ENCODE data around the gene GTPBP3.
"Not testable (repeated sequence)": the region's sequence is repeated elsewhere in the genome, so short reads cannot be mapped to it uniquely, and the experiment has no call there.

The GTPBP3 gene, protein sequence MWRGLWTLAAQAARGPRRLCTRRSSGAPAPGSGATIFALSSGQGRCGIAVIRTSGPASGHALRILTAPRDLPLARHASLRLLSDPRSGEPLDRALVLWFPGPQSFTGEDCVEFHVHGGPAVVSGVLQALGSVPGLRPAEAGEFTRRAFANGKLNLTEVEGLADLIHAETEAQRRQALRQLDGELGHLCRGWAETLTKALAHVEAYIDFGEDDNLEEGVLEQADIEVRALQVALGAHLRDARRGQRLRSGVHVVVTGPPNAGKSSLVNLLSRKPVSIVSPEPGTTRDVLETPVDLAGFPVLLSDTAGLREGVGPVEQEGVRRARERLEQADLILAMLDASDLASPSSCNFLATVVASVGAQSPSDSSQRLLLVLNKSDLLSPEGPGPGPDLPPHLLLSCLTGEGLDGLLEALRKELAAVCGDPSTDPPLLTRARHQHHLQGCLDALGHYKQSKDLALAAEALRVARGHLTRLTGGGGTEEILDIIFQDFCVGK

GRCh38 chr19:17336872-17337674, at the start of gene GTPBP3:
TSS of gene GTPBP3 (plus strand) at chr19:17337553. CDS start at chr19:17337612, 59 bp downstream.
- DNase-seq (ENCODE audit: low spot score): peak; percentile 98
- TF ChIP-seq, protein P1, sequence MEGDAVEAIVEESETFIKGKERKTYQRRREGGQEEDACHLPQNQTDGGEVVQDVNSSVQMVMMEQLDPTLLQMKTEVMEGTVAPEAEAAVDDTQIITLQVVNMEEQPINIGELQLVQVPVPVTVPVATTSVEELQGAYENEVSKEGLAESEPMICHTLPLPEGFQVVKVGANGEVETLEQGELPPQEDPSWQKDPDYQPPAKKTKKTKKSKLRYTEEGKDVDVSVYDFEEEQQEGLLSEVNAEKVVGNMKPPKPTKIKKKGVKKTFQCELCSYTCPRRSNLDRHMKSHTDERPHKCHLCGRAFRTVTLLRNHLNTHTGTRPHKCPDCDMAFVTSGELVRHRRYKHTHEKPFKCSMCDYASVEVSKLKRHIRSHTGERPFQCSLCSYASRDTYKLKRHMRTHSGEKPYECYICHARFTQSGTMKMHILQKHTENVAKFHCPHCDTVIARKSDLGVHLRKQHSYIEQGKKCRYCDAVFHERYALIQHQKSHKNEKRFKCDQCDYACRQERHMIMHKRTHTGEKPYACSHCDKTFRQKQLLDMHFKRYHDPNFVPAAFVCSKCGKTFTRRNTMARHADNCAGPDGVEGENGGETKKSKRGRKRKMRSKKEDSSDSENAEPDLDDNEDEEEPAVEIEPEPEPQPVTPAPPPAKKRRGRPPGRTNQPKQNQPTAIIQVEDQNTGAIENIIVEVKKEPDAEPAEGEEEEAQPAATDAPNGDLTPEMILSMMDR (IDR thresholded peaks at IDR 0.05): no peak
- H3K27ac ChIP-seq: peak within 1 kb of the TSS; percentile 80 to 94
- H3K4me3 ChIP-seq: peak within 1 kb of the TSS; percentile 89

- TF ChIP-seq, protein P1 (IDR thresholded peaks at IDR 0.05): no peak
- no peak for DNase-seq (ENCODE audit: low spot score)
These were observed 47.9 kb upstream of the GTPBP3 start for GRCh38 chr19:17289489-17289888.

GRCh38 chr19:17292301-17293074, 44.9 kb upstream of the GTPBP3 start:
- Histone ChIP-seq H3K4me3 (peak overlapping the region; percentile 73), H3K27ac (peak overlapping the region; percentile 48 to 84)
- TF ChIP-seq, protein P1 (IDR thresholded peaks at IDR 0.05): peak; percentile 67
- no peak for DNase-seq (ENCODE audit: low spot score)

More at GRCh38 chr19:17289489-17289888, 47.9 kb upstream of the GTPBP3 start:
- H3K4me3 ChIP-seq: no peak overlapping the region
- H3K27ac ChIP-seq: no peak overlapping the region

DNA sequence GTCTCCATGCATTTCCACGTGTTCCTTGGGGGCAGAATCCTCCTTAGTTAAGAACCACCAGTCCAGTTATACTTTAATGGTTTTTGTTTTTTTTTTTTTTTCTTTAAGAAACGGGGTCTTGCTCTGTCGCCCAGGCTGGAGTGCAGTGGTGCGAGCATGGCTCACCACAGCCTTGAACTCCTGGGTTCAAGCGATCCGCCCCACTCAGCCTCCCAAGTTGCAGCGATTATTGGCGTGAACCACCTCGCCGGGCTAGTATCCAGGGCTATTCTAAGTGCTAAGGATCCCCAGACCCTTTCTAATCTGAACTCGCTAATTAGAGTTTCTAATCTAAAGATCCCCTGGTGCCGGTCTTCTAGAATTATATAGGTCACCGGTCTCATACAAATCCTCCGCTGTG, 43.7 kb upstream of the GTPBP3 start:
- TF ChIP-seq, protein P1 (IDR thresholded peaks at IDR 0.05): no peak
- DNase-seq (ENCODE audit: low spot score): no peak
- Histone ChIP-seq H3K27ac (no peak overlapping the region), H3K4me3 (no peak overlapping the region)

DNA sequence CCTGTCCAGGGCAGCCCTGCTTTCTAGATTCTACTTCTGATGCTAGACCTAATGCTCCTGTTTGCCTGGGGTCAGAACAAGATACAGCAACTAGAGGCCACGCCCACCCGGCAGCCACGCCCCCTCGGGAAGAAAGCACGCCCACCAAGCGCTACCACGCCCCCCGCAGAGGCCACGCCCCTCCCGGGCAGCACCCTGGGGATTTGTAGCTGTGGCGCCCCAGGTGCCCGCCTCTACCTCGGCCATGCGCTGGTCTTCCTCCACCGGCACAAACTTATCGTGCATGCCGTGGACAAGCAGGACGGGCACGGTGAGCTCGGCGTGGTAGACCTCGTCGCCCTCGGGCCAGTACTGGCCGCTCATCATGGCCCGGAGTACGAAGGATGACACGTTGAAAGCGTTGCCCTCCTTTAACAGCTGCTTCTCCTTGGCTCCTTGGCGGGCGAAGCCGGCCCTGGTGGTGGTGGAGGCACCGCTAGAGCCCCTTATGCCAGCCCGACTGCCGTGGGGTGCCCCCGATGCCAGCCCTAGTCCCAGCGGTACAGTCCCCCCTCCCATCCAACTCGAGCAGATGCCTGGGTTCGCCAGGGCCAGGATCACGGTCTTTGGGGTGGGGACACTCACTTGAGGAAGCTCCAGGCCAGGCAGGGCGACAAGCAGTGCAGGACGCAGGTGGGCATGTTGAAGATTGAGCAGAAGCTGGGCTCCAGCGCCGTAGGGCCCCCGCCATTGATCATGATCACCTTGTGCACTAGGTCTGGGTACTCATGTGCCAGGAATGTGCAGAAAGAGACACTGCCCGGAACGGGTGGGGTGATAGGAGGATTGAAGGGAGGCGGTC, 43.1 kb upstream of the GTPBP3 start:
- no peak overlapping the region for H3K4me3 ChIP-seq
- H3K27ac ChIP-seq: no peak overlapping the region
- TF ChIP-seq, protein P1 (IDR thresholded peaks at IDR 0.05): no peak
- no peak for DNase-seq (ENCODE audit: low spot score)

- DNase-seq (ENCODE audit: low spot score); H3K4me3 ChIP-seq: not testable (repeated sequence)
These were observed 41.8 kb upstream of the GTPBP3 start for GRCh38 chr19:17295551-17295950.

More at GRCh38 chr19:17295551-17295950, 41.8 kb upstream of the GTPBP3 start:
- not testable (repeated sequence) for H3K27ac ChIP-seq

Measured in coronary artery (tissue), 2 donors.